COLO829 (cell line): ENCODE results near the gene ASCL1.

Source experiments
- DNase-seq: peaks from one replicate; pipeline ENCODE4 v3.0.0; 2012; ENCODE audit warnings: low spot score

ASCL1 gene

GRCh38 chr12:102957339-102958050, at the start of gene ASCL1:
Gene ASCL1 (plus strand): TSS chr12:102957674. CDS start chr12:102958245, 571 bp downstream.
- no peak for DNase-seq

- DNase-seq: no peak
Measured at GRCh38 chr12:102907918-102908317, 49.6 kb upstream of the ASCL1 start.

GRCh38 chr12:102910137-102910536, 47.3 kb upstream of the ASCL1 start:
- DNase-seq: no peak

DNA sequence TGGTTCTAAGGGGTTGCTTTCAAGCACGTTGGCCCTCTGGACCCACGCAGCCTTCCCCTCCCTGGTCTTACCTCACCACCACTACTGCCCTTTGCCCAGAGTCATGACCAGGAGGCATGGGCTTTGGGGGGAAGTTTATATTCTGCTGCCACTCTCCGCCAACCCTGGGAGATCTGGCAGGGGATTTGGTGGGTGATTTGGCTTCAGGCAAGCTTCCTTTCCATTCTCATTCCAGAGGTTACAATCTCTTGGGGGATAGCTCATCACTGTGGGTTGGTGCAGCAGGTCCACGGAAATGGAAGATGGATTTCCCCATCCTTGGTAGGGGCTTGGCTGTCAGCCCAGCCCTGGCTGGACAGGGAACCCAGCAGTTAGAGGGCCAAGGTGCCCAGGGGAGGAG, 46.7 kb upstream of the ASCL1 start:
- DNase-seq: no peak

DNA sequence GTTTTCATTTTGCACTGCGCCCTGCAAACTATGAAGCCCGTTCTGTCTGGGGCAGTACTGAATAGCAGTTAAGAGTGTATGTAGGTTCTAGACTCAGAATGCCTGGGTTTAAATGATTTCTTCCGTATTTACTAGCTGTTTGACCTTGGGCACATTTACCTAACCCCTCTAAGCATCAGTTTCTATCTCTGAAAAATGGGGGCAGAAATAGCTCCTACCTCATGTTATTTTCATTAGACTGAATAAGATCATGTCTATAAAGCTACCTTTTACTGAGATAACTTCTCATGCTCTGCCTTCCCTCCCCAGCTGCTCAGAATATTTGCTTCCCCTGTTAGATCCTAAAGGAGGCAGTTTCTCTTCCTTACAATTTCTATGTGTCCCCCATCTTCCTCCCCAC, 46.2 kb upstream of the ASCL1 start:
- DNase-seq: no peak

GRCh38 chr12:102912258-102912657, 45.2 kb upstream of the ASCL1 start:
- DNase-seq: no peak

GRCh38 chr12:102913453-102914226, 43.8 kb upstream of the ASCL1 start:
- DNase-seq: peak; percentile 8

DNA sequence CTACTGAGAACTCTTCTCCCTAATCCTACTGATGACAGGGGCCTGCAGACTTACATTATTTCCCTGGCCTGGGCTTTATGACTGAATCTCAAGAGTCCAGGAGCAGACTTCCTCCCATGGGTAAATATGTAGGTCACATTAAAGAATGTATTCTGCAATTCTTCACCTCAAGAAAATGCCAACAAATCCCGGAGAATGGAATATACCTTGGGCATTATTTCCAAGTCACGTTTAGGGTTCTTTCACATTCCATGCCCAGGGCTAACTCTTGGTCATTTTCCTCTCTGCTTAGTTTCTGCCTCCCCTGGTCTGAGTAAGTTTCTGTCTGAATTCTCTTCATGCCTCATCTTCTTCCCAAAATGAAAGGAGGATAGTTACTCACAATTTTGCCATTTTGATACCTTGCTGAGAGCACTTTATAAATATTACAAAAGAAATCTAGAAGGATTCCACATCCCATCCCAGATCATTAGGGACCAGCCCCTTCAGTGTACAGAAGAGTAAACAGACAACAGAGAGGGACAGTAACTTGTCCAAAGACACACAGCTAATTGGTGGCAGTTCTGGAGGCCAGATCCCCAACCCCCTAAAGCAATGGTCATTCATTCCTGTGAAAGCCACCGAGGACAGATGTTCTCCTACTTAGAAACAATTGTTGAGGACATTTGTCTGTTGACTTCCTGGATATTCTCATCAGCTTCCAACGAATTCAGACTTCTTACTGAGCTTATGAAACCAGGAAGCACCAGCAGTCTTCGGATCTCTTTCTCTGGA, 41.0 kb upstream of the ASCL1 start:
- DNase-seq: no peak

- no peak for DNase-seq
Measured at GRCh38 chr12:102917026-102917787, 40.3 kb upstream of the ASCL1 start, which contains the start of gene PAH. Gene PAH (minus strand): TSS chr12:102917244. CDS start chr12:102917130, 114 bp downstream.

DNA sequence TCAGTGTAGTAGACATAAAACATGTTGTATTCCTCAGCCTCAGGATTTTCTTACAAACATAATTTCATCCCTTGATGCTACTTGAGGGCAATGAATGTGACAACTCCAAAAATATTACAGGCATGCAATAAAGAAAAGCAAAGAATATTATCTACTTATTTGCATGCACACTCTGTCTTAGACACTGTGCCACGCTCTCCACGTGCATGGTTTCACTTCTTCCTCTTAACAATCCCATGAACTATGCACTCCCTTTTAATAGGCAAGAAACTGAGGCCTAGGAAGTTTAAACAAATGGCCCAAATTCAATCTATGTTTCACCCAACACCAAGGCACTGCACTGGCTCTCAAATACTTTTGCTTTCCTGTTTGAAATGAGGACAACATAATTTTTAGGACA, 38.6 kb upstream of the ASCL1 start:
- DNase-seq: no peak

GRCh38 chr12:102920271-102920670, 37.2 kb upstream of the ASCL1 start:
- DNase-seq: no peak

DNA sequence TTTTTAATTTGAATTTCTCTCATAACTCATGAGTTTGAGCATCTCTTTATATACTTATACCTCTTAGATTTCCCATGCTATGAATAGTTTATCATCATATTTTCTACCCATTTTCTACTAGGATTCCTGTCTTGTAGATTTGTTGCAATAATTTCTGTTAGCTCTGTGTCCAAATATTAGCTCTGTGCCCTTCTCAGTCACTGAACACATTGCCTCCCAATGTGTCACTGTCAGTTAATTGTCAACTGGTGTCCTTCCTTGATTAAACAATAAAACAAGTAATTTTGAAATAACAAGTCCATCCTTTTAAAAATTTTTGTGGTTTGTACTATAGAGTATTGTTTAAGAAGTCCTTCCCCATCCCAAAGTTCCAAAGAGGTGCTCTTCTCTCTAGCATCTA, 36.2 kb upstream of the ASCL1 start:
- no peak for DNase-seq

DNA sequence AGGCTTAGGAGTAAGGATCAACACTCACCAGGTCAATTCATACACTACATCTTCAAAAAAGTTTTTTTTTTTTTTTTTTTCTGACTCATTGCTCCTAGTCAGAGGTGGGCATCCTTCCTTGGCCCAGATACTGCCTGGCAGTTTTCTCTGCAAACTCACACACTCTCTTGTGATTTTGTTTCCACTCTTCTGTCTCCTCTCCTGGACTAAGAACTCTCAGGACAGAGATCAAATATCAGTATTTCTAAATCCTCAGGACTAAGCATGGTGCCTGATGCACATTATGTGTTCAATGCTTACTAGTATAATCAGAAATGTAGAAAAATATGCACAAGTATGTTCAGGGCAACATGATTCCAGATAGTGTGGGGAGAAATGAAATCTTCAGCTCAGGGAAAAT, 30.3 kb upstream of the ASCL1 start:
- DNase-seq: no peak

GRCh38 chr12:102933168-102933567, 24.3 kb upstream of the ASCL1 start:
- DNase-seq: no peak

DNA sequence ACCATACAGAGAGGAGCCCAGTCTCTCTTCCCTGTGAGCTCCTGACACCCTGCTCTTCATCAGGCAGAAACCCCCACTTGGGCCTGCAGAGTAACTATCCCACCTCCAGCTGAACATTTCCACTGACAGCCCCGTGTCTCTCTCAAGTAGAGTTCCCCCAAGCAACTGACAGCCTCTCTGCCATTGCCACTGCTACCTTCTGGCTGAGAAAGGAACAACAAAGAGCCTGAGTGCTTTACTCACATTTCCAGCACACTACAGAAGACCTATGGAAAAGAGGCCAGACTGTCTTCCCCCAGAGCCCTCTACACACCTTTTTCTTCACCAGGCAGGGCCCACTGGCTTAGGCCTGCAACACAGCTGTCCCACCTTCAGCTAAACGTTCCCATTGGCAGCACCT, 18.4 kb upstream of the ASCL1 start:
- no peak for DNase-seq

- no peak for DNase-seq
Measured at GRCh38 chr12:102939670-102940222, 17.7 kb upstream of the ASCL1 start.

DNA sequence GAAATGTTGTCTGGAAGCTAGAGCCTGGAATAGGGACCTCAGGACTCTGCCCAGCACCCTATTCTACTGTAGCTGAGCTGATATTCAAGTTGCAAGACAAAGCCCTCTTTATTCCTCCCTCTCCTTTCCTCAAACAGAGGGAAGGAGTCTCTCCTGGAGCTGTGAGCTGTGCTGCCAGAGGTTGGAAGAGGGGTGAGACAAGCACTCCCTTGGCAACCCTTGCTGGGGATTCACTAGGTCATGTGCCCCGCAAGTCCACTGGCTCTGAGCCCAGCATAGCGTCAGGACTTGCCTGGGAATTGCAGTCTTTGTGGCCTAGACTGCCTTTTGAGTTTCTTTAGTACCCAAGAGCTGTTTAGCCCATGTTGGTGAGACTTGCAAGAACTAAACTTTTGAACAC, 11.4 kb upstream of the ASCL1 start:
- DNase-seq: no peak

- DNase-seq: peak; percentile 56
Measured at GRCh38 chr12:102948941-102949352, 8.5 kb upstream of the ASCL1 start.

DNA sequence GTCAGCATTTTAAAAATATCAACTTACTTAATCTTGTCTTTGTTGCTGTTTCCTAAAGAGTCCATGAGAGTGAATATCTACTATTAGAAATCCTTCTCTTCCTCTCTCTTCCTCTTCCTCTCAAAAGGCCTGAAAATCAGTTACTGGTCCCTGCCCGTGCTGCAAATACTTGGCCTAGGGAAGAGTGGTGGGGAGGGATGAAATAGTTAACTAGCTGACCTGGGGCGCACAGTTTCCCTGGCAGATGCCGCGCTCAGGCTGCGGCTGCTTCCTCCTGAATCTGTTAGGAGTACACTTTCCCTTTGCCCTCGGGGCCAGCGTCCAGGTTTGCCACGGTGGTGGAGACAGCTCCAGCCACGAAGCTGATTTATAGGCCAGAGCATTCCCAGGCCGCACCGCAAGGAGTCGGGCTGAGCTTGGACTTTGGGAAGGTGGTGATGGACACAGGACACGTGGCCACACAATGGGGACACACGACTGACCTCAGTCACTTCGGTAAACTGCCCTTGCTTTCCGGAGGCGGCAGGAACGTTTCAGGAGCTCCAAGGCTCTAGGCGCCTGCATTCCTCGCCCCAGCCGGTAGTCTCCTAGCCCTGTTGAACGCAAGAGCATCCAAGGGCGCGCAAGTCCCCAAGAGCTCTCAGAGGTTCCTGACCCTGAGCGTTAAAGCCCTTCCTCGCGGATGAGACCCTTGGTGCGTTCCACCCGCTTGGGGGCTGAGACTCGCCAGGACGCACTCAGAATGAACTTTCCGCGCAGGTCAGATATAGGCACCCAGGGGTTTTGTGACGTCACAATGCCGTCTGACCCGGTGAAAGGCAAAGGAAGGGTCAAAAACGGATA, 7.1 kb upstream of the ASCL1 start:
- no peak for DNase-seq

DNA sequence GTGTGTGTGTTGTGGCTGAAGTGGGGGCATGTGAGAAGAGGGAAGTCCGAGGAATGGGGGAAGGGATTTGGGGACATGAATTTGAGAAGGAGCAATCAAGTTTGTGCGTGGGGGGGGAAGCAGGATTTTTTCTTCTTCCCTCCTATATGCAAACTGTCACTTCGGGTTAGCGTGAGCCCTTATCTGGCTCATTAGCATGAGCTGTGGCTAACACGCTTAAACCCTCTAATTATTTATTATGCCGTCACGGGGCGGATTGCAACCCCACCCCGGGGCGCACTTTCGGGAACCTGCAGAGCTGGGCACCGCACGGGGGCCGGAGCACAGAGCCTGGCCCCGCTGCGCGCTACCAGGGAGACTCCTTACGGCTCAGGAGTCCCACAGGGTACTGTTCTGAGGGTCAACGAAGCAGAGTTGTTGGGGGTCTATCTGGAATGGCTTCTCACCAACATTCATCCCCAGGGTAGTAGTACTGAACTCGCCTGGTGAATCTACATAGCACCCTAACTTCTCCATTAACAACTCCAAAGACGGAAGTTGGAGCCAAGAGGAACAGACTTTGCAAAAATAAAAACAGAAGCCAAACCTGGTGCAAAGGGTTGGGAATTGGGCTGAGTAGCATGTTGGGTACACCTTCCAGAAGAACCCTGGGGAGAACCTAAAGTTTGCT, 6.4 kb upstream of the ASCL1 start:
- no peak for DNase-seq
